CD14-positive monocyte (primary cell): ENCODE results near the gene CD36. TPM values are rescaled to one million over a fixed set of nuclear protein-coding genes. Genes with fewer than 3 reads are reported as not detected.

Experiments
- DNase-seq, 3 donors: peaks; one replicate each; pipeline ENCODE4 v3.0.0-alpha.2; 2011 to 2022
- H2AFZ ChIP-seq: 2 replicates; pipeline ENCODE4 v1.6.0; 2012; ENCODE audit warnings: mild to moderate bottlenecking, low read depth, low read length, inconsistent platforms; ENCODE audit not compliant: insufficient read depth, poor library complexity, severe bottlenecking
- H3K27ac ChIP-seq, 2 donors: 1 replicate in 1 of 2; 2 replicates in 1 of 2; pipeline ENCODE4 v1.5.1; 2012 to 2013; ENCODE audit warnings: low read length in 2 of 2, control low read depth in 1 of 2, inconsistent platforms in 1 of 2, low read depth in 1 of 2, mild to moderate bottlenecking in 1 of 2
- H3K27me3 ChIP-seq, 2 donors: one replicate each; pipeline versions ENCODE4 v1.6.0 to v1.6.1; 2011 to 2013; ENCODE audit warnings: low read length in 2 of 2; ENCODE audit not compliant: control insufficient read depth in 2 of 2, insufficient read depth in 2 of 2
- H3K36me3 ChIP-seq, 2 donors: replicated peaks in 1 of 2; 1 replicate in 1 of 2; 2 replicates in 1 of 2; pipeline versions ENCODE4 v1.5.1 to v1.6.1; 2012 to 2013; ENCODE audit warnings: low read length in 2 of 2, control low read depth in 1 of 2, inconsistent platforms in 1 of 2, mild to moderate bottlenecking in 1 of 2; ENCODE audit not compliant: insufficient read depth in 2 of 2, control insufficient read depth in 1 of 2
- H3K4me1 ChIP-seq, 2 donors: 1 replicate in 1 of 2; 2 replicates in 1 of 2; pipeline versions ENCODE4 v1.5.1 to v1.6.1; 2012 to 2013; ENCODE audit warnings: low read length in 2 of 2, control low read depth in 1 of 2, inconsistent platforms in 1 of 2, mild to moderate bottlenecking in 1 of 2, moderate library complexity in 1 of 2; ENCODE audit not compliant: insufficient read depth in 2 of 2, control insufficient read depth in 1 of 2
- H3K4me2 ChIP-seq: replicated peaks from 2 replicates; pipeline ENCODE3; 2012; ENCODE audit warnings: low read length, moderate library complexity, mild to moderate bottlenecking; ENCODE audit not compliant: poor library complexity, severe bottlenecking; ENCODE audit errors: extremely low read depth
- H3K4me3 ChIP-seq, 3 experiments: fragments of 200-600 bp in 1 of 3; sonication (generic) in 1 of 3; replicated peaks in 1 of 3; 1 replicate in 2 of 3; 2 replicates in 1 of 3; pipeline ENCODE4 v1.5.1; 2011 to 2013; ENCODE audit warnings: low read length in 3 of 3, mild to moderate bottlenecking in 3 of 3, control low read depth in 2 of 3, low read depth in 2 of 3, inconsistent platforms in 1 of 3, moderate library complexity in 1 of 3
- H3K79me2 ChIP-seq: 2 replicates; pipeline ENCODE4 v1.6.0; 2012; ENCODE audit warnings: mild to moderate bottlenecking, control low read depth, inconsistent platforms, low read length, moderate library complexity; ENCODE audit not compliant: insufficient read depth
- H3K9ac ChIP-seq: 2 replicates; pipeline ENCODE4 v1.6.0; 2017; ENCODE audit warnings: low read length, mild to moderate bottlenecking; ENCODE audit not compliant: insufficient read depth, poor library complexity, severe bottlenecking
- H3K9me3 ChIP-seq, 2 donors: replicated peaks in 1 of 2; 1 replicate in 1 of 2; 2 replicates in 1 of 2; pipeline versions ENCODE4 v1.5.1 to v1.6.1; 2012 to 2013; ENCODE audit warnings: low read length in 2 of 2, control low read depth in 1 of 2; ENCODE audit not compliant: control insufficient read depth in 1 of 2, insufficient read depth in 1 of 2
- H4K20me1 ChIP-seq: 2 replicates; pipeline ENCODE4 v1.6.0; 2012; ENCODE audit warnings: mild to moderate bottlenecking, low read length, control low read depth, moderate library complexity; ENCODE audit not compliant: insufficient read depth
- H3K27ac Mint-ChIP-seq, 7 donors: one replicate each; pipeline ENCODE4 v1.8.0; 2020; ENCODE audit warnings: mild to moderate bottlenecking in 7 of 7, mixed read lengths in 7 of 7, moderate library complexity in 6 of 7, inconsistent platforms in 2 of 7
- H3K27me3 Mint-ChIP-seq, 3 donors: one replicate each; pipeline ENCODE4 v1.8.0; 2021 to 2022; ENCODE audit warnings: low read depth in 3 of 3, mild to moderate bottlenecking in 3 of 3, mixed read lengths in 3 of 3, moderate library complexity in 3 of 3, inconsistent platforms in 1 of 3
- H3K36me3 Mint-ChIP-seq, 2 donors: one replicate each; pipeline ENCODE4 v1.8.0; 2020; ENCODE audit warnings: mixed read lengths in 2 of 2, inconsistent platforms in 1 of 2, mild to moderate bottlenecking in 1 of 2
- H3K4me1 Mint-ChIP-seq: one replicate; pipeline ENCODE4 v1.8.0; 2020; ENCODE audit warnings: mild to moderate bottlenecking, mixed read lengths
- H3K4me3 Mint-ChIP-seq, 2 donors: one replicate each; pipeline ENCODE4 v1.8.0; 2020; ENCODE audit warnings: mild to moderate bottlenecking in 2 of 2, mixed read lengths in 2 of 2, moderate library complexity in 1 of 2
- H3K9me3 Mint-ChIP-seq, 7 donors: one replicate each; pipeline ENCODE4 v1.8.0; 2020 to 2022; ENCODE audit warnings: mixed read lengths in 7 of 7, mild to moderate bottlenecking in 6 of 7, moderate library complexity in 6 of 7, inconsistent platforms in 2 of 7
- WGBS: methylation state at CpG from one replicate; pipeline ENCODE4 v1.1.5; 2013; ENCODE audit warnings: missing lambda C conversion rate; ENCODE audit not compliant: insufficient coverage; 5-methylcytosine and 5-hydroxymethylcytosine counted together
- intact Hi-C, 2 donors: fragments of 100-400 bp; cut with micrococcal nuclease; formaldehyde crosslinking; loops; one replicate each; pipeline versions ENCODE4 v1.15.0 to v1.15.1; 2023
- polyA plus RNA-seq, 3 donors: library from polyadenylated mRNA; depleted of rRNA in 1 of 3; unstranded in 2 of 3; stranded (reverse) in 1 of 3; fragments of 300-500 nt in 2 of 3; fragments of >200 nt in 1 of 3; fragmentation: Illumina TruSeq in 2 of 3; gene quantifications; 1 replicate in 2 of 3; 2 replicates in 1 of 3; pipeline ENCODE4 v1.2.3, GENCODE V29; 2012 to 2021
- TF ChIP-seq, protein P1 (sequence below): fragments of 200-600 bp; IDR thresholded peaks from one replicate; pipeline ENCODE4 v1.8.0; 2022; ENCODE audit warnings: antibody characterized with exemption, mild to moderate bottlenecking

CD36 gene
- polyA plus RNA-seq, 3 donors: 735 to 1,210 (median 1,135) TPM

DNA sequence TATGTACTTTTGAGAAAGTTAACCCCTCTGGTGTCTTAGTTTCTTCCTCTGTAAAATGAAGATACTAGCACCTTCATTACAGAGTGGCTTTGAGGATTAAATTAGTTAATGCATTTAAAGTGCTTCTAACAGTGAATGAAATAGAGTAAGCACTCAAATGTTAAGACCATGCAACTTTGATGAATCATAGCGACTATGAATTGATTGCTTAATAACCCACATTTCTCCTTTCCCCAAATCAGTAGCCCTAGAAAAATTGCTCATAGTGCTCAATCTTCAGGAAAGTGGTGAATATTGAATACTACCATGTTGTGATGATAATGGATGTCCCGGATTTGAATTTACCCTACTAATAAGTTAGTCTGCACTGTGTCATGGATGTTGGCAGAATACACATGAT lies 48.1 kb downstream of the CD36 start:
- Mint-ChIP-seq H3K4me1 (peaks cover 20% of the 10 kb centered on the region), H3K27ac (peak overlapping the region in 1 of 7 donors; percentile 45), H3K4me3 (no peak overlapping the region), H3K27me3 (no peaks in the 10 kb centered on the region), H3K36me3 (no peaks in the 10 kb centered on the region), H3K9me3 (peaks cover 0 to 23% (median 5%) of the 10 kb centered on the region in 7 donors)
- Histone ChIP-seq H2AFZ (no peak overlapping the region), H3K27me3 (no peaks in the 10 kb centered on the region), H3K9me3 (no peaks in the 10 kb centered on the region), H3K27ac (no peak overlapping the region), H4K20me1 (peaks cover under 1% of the 10 kb centered on the region), H3K9ac (no peak overlapping the region), H3K4me2 (no peak overlapping the region), H3K4me3 (no peak overlapping the region), H3K36me3 (no peaks in the 10 kb centered on the region), H3K4me1 (peaks cover 9 to 11% of the 10 kb centered on the region in 2 donors), H3K79me2 (no peaks in the 10 kb centered on the region)
- TF ChIP-seq, protein P1, sequence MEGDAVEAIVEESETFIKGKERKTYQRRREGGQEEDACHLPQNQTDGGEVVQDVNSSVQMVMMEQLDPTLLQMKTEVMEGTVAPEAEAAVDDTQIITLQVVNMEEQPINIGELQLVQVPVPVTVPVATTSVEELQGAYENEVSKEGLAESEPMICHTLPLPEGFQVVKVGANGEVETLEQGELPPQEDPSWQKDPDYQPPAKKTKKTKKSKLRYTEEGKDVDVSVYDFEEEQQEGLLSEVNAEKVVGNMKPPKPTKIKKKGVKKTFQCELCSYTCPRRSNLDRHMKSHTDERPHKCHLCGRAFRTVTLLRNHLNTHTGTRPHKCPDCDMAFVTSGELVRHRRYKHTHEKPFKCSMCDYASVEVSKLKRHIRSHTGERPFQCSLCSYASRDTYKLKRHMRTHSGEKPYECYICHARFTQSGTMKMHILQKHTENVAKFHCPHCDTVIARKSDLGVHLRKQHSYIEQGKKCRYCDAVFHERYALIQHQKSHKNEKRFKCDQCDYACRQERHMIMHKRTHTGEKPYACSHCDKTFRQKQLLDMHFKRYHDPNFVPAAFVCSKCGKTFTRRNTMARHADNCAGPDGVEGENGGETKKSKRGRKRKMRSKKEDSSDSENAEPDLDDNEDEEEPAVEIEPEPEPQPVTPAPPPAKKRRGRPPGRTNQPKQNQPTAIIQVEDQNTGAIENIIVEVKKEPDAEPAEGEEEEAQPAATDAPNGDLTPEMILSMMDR: no peak
- WGBS: no CpG with 5 or more reads among the region's 2 CpGs
- DNase-seq: peak; percentile 42 to 71 (median 64)
- intact Hi-C loops: loop anchor here in 1 of 2 donors (10.0 kb wide), 1 partner anchor 228 kb away; the partner anchor contains the start of gene SEMA3C

- Histone ChIP-seq H4K20me1 (no peaks in the 10 kb centered on the region), H3K27me3 (no peaks in the 10 kb centered on the region), H3K36me3 (no peaks in the 10 kb centered on the region), H3K4me2 (peak overlapping the region; percentile 45), H3K4me1 (peaks cover 13 to 16% of the 10 kb centered on the region in 2 donors), H2AFZ (peak overlapping the region; percentile 1), H3K9ac (no peak overlapping the region), H3K9me3 (no peaks in the 10 kb centered on the region), H3K79me2 (no peaks in the 10 kb centered on the region), H3K27ac (peak overlapping the region in 1 of 2 donors; percentile 64), H3K4me3 (peak overlapping the region in 1 of 3 experiments; percentile 24)
- peaks cover 1 to 4% (median 3%) of the 10 kb centered on the region in 3 donors for H3K27me3 Mint-ChIP-seq
- no peak overlapping the region for H3K4me3 Mint-ChIP-seq
- H3K9me3 Mint-ChIP-seq: peaks cover 0 to 7% (median 0%) of the 10 kb centered on the region in 7 donors
- TF ChIP-seq, protein P1: peak; percentile 82
- peak overlapping the region in 6 of 7 donors; percentile 51 to 88 (median 82) for H3K27ac Mint-ChIP-seq
- intact Hi-C loops: loop anchor here (5.0 to 10.0 kb wide), 2 partner anchors 768 to 776 kb away; no protein-coding TSS in a partner anchor
- DNase-seq: peak; percentile 51 to 75 (median 57)
- no peaks in the 10 kb centered on the region for H3K36me3 Mint-ChIP-seq
- 0% methylated on average over 1 of the region's 5 CpGs for WGBS
- H3K4me1 Mint-ChIP-seq: peaks cover 16% of the 10 kb centered on the region
Observed at GRCh38 chr7:80699045-80699638, 60.7 kb downstream of the CD36 start.
